ENCODE data around the gene FAM186B.

The FAM186B gene

GRCh38 chr12:49560695-49561094 is 44.7 kb downstream of the FAM186B start:
- no peak overlapping the region for H3K4me3 ChIP-seq (ENCODE audit: low read depth, low read length)
- DNase-seq (ENCODE audit: low read depth, low spot score) = no peak
- POLR2A ChIA-PET = interaction anchor here (1.1 kb wide), 1 partner anchor 12 kb away, joined by 3 read pairs; no protein-coding TSS in a partner anchor
- CTCF ChIA-PET = interaction anchor here (1.8 to 2.7 kb wide), 2 partner anchors 8 to 9 kb away, joined by 6 to 7 read pairs; no protein-coding TSS in a partner anchor
- no peak for TF ChIP-seq CTCF (IDR thresholded peaks at IDR 0.05; ENCODE audit: insufficient read depth, low read length, missing control alignments)

- no peak overlapping the region for H3K4me3 ChIP-seq (ENCODE audit: low read depth, low read length)
- ChIA-PET POLR2A (interaction anchor here (1.9 kb wide), 1 partner anchor 8 kb away, joined by 4 read pairs; no protein-coding TSS in a partner anchor), CTCF (interaction anchor here (1.3 to 3.5 kb wide), 3 partner anchors 11 to 228 kb away, joined by 5 to 13 read pairs (median 6); no protein-coding TSS in a partner anchor)
- DNase-seq (ENCODE audit: low read depth, low spot score) = no peak
- TF ChIP-seq CTCF (IDR thresholded peaks at IDR 0.05; ENCODE audit: insufficient read depth, low read length, missing control alignments) = no peak
These were observed 46.3 kb downstream of the FAM186B start for GRCh38 chr12:49559011-49559675.

GRCh38 chr12:49558526-49558925 is 46.9 kb downstream of the FAM186B start:
- CTCF ChIA-PET = interaction anchor here (1.3 to 3.5 kb wide), 3 partner anchors 8 to 227 kb away, joined by 5 to 13 read pairs (median 7); no protein-coding TSS in a partner anchor
- H3K4me3 ChIP-seq (ENCODE audit: low read depth, low read length) = no peak overlapping the region
- no peak for TF ChIP-seq CTCF (IDR thresholded peaks at IDR 0.05; ENCODE audit: insufficient read depth, low read length, missing control alignments)
- POLR2A ChIA-PET = interaction anchor here (1.9 kb wide), 1 partner anchor 9 kb away, joined by 4 read pairs; no protein-coding TSS in a partner anchor
- DNase-seq (ENCODE audit: low read depth, low spot score) = no peak

GRCh38 chr12:49557917-49558215 is 47.6 kb downstream of the FAM186B start:
- DNase-seq (ENCODE audit: low read depth, low spot score) = no peak
- POLR2A ChIA-PET = no interaction called here
- H3K4me3 ChIP-seq (ENCODE audit: low read depth, low read length) = no peak overlapping the region
- peak; percentile 24 for TF ChIP-seq CTCF (IDR thresholded peaks at IDR 0.05; ENCODE audit: insufficient read depth, low read length, missing control alignments)
- CTCF ChIA-PET = interaction anchor here (1.3 to 3.5 kb wide), 6 partner anchors 9 to 226 kb away, joined by 3 to 13 read pairs (median 5); no protein-coding TSS in a partner anchor

- DNase-seq (ENCODE audit: low read depth, low spot score) = no peak
- no peak for TF ChIP-seq CTCF (IDR thresholded peaks at IDR 0.05; ENCODE audit: insufficient read depth, low read length, missing control alignments)
- ChIA-PET POLR2A (interaction anchor here (0.9 kb wide), 1 partner anchor 10 kb away, joined by 3 read pairs; no protein-coding TSS in a partner anchor), CTCF (interaction anchor here (0.7 to 3.5 kb wide), 8 partner anchors 9 to 262 kb away, joined by 3 to 13 read pairs (median 4); no protein-coding TSS in a partner anchor)
- H3K4me3 ChIP-seq (ENCODE audit: low read depth, low read length) = no peak overlapping the region
These were observed 48.1 kb downstream of the FAM186B start for GRCh38 chr12:49557187-49557916.
